Measurements from ENCODE around the gene DECR2.

- TF ChIP-seq REST (IDR thresholded peaks at IDR 0.05; ENCODE audit: low read depth) = no peak
- no peak for TF ChIP-seq CTCF (IDR thresholded peaks at IDR 0.05 in 2 of 3, conservative IDR thresholded peaks at IDR 0.05 in 1 of 3; ENCODE audit: borderline replicate concordance in 1 of 3, insufficient read depth in 1 of 3, low read depth in 2 of 3, low read length in 2 of 3)
- TF ChIP-seq MAX (IDR thresholded peaks at IDR 0.05) = no peak
- TF ChIP-seq SIN3A (IDR thresholded peaks at IDR 0.05; ENCODE audit: low read depth) = no peak
- no peak for TF ChIP-seq EZH2 (IDR thresholded peaks at IDR 0.05)
- TF ChIP-seq EZH2phosphoT487 (IDR thresholded peaks at IDR 0.05; ENCODE audit: borderline replicate concordance) = no peak
- TF ChIP-seq ZNF274 (IDR thresholded peaks at IDR 0.05; ENCODE audit: low read depth, low read length) = no peak
Observed at GRCh38 chr16:430904-431303, 29.2 kb downstream of the DECR2 start.
